ENCODE measurements around the gene GDI2.

- TF ChIP-seq CTCF (IDR thresholded peaks at IDR 0.05; ENCODE audit: low read length) (no peak), EZH2 (optimal IDR thresholded peaks at IDR 0.05; ENCODE audit: low read depth, low read length) (no peak), EZH2phosphoT487 (IDR thresholded peaks at IDR 0.05; ENCODE audit: low read length) (no peak)
These were observed 67.0 kb downstream of the GDI2 start for GRCh38 chr10:5746197-5746596.

Measured in MM.1S (cell line).